Kidney (tissue), 14 donors: ENCODE measurements around the gene MFAP4. TPM values are rescaled to one million over a fixed set of nuclear protein-coding genes. Genes with fewer than 3 reads are reported as not detected.

Experiments
- DNase-seq, 5 donors: peaks; one replicate each; pipeline ENCODE4 v3.0.0-alpha.2; 2013 to 2020
- FAIRE-seq: peaks from 2 replicates; lab custom pipeline; 2012; peaks lifted over from hg19 to GRCh38; lab: Jason Lieb, UNC
- H3K27ac ChIP-seq, 2 donors: one replicate each; pipeline ENCODE4 v1.7.0; 2013; ENCODE audit warnings: low read depth in 2 of 2, low read length in 2 of 2, inconsistent platforms in 1 of 2
- H3K27me3 ChIP-seq: one replicate; pipeline ENCODE4 v1.7.1; 2013; ENCODE audit warnings: low read length, inconsistent platforms; ENCODE audit not compliant: control insufficient read depth, insufficient read depth
- H3K36me3 ChIP-seq, 3 donors: one replicate each; pipeline versions ENCODE4 v1.7.0 to v1.7.1; 2013; ENCODE audit warnings: low read length in 3 of 3, control low read depth in 1 of 3, inconsistent platforms in 1 of 3; ENCODE audit not compliant: insufficient read depth in 3 of 3, control insufficient read depth in 2 of 3
- H3K4me1 ChIP-seq, 3 donors: one replicate each; pipeline versions ENCODE4 v1.7.0 to v1.7.1; 2013; ENCODE audit warnings: low read length in 3 of 3, inconsistent platforms in 1 of 3, low read depth in 1 of 3; ENCODE audit not compliant: control insufficient read depth in 2 of 3, insufficient read depth in 2 of 3
- H3K4me3 ChIP-seq, 3 donors: one replicate each; pipeline versions ENCODE4 v1.7.0 to v1.8.1; 2013; ENCODE audit warnings: low read length in 3 of 3, control low read depth in 1 of 3, inconsistent platforms in 1 of 3
- H3K9ac ChIP-seq, 3 donors: one replicate each; pipeline versions ENCODE4 v1.7.0 to v1.7.1; 2013; ENCODE audit warnings: low read length in 3 of 3, control low read depth in 1 of 3, inconsistent platforms in 1 of 3
- H3K9me3 ChIP-seq, 3 donors: one replicate each; pipeline versions ENCODE4 v1.7.0 to v1.7.1; 2013; ENCODE audit warnings: low read length in 3 of 3, control low read depth in 1 of 3, inconsistent platforms in 1 of 3; ENCODE audit not compliant: control insufficient read depth in 2 of 3, insufficient read depth in 1 of 3
- CTCF ChIP-seq: IDR thresholded peaks from 3 replicates; pipeline ENCODE4 v1.5.1; 2012; ENCODE audit warnings: mild to moderate bottlenecking, moderate library complexity, borderline replicate concordance; ENCODE audit not compliant: insufficient read depth; ENCODE audit errors: extremely low read depth
- intact Hi-C: fragments of 100-400 bp; cut with DNase I; formaldehyde crosslinking; loops from one replicate; pipeline ENCODE4 v1.11.1; 2022
- microRNA-seq: library from miRNA; unstranded; fragments of <30 nt; microRNA quantifications from one replicate; pipeline ENCODE4 v1.2.0, GENCODE V29; 2020
- polyA plus RNA-seq: library from polyadenylated mRNA; stranded (reverse); fragments of 350-450 nt; fragmentation: Illumina TruSeq; extraction: RNeasy Lipid Tissue Mini Kit (QIAGEN cat#74804); gene quantifications from one replicate; pipeline ENCODE4 v1.2.3, GENCODE V29; 2014; ENCODE audit warnings: low read depth, low replicate concordance; ENCODE audit not compliant: insufficient read depth
- total RNA-seq: library from RNA; stranded (reverse); fragmentation: NEBNext Ultra II Directional; extraction: Animal tissue kit (Norgen Biotek cat#: 25700); gene quantifications from one replicate; pipeline ENCODE4 v1.2.1, GENCODE V29; 2021
- donor health status: control.
- donor health status: control.
- donor health status: control.
- donor health status: control.
- donor health status: control.
- donor health status: DM: yes; HTN: yes; CAD: no.
- donor health status: Normal renal cell carcinoma (clear cell type).

Gene MFAP4
- total and polyA plus RNA-seq, 2 donors from 2014 or later = 27.6 to 51.1 TPM

GRCh38 chr17:19335951-19336631, 50.9 kb downstream of the MFAP4 start:
- peaks cover 0 to 12% (median 6%) of the 10 kb centered on the region in 3 donors for H3K4me1 ChIP-seq

GRCh38 chr17:19334331-19334730, 52.7 kb downstream of the MFAP4 start:
- Histone ChIP-seq H3K9me3 (no peaks in the 10 kb centered on the region), H3K36me3 (peaks cover 0 to under 1% (median 0%) of the 10 kb centered on the region in 3 donors), H3K27ac (no peak overlapping the region), H3K4me1 (peaks cover 0 to 12% (median 6%) of the 10 kb centered on the region in 3 donors), H3K9ac (no peak overlapping the region), H3K27me3 (no peaks in the 10 kb centered on the region), H3K4me3 (no peak overlapping the region)
- FAIRE-seq (no peak), DNase-seq (peak in 1 of 5 donors; percentile 26)
- intact Hi-C loops = no loop called here
- TF ChIP-seq CTCF = no peak

More at GRCh38 chr17:19335951-19336631, 50.9 kb downstream of the MFAP4 start:
- DNase-seq (peak in 2 of 5 donors; percentile 9 to 39), FAIRE-seq (no peak)
- no peak overlapping the region for H3K27ac ChIP-seq
- H3K36me3 ChIP-seq = no peaks in the 10 kb centered on the region
- H3K9ac ChIP-seq = no peak overlapping the region
- no peak for TF ChIP-seq CTCF
- H3K4me3 ChIP-seq = no peak overlapping the region
- H3K9me3 ChIP-seq = no peaks in the 10 kb centered on the region
- intact Hi-C loops = no loop called here
- H3K27me3 ChIP-seq = no peaks in the 10 kb centered on the region

- intact Hi-C loops = no loop called here
- DNase-seq (peak in 1 of 5 donors; percentile 34), FAIRE-seq (no peak)
- H3K9ac ChIP-seq = no peak overlapping the region
- no peak for TF ChIP-seq CTCF
- H3K27me3 ChIP-seq = no peaks in the 10 kb centered on the region
- no peaks in the 10 kb centered on the region for H3K9me3 ChIP-seq
- no peak overlapping the region for H3K4me3 ChIP-seq
- peaks cover 0 to 4% (median 0%) of the 10 kb centered on the region in 3 donors for H3K36me3 ChIP-seq
- H3K4me1 ChIP-seq = peaks cover 0 to 12% (median 6%) of the 10 kb centered on the region in 3 donors
- H3K27ac ChIP-seq = no peak overlapping the region
Observed at GRCh38 chr17:19333736-19334290, 53.2 kb downstream of the MFAP4 start.

Small RNA genes within 50 kb of the gene (microRNA-seq; reads per million reads assigned to microRNA genes)
- gene MIR1180 = 161 reads per million, percentile 59 among the genes with 10 or more reads in this experiment

Other genes with a start within 250 kb of the MFAP4 start
- gene EPN2, start 149.8 kb downstream of the MFAP4 start, total RNA-seq = 45.4 TPM
- gene EPN2, start 149.8 kb downstream of the MFAP4 start, polyA plus RNA-seq = 18.0 TPM
- 32.1 TPM for gene B9D1, start 24.5 kb downstream of the MFAP4 start, total RNA-seq
- gene B9D1, start 24.5 kb downstream of the MFAP4 start, polyA plus RNA-seq = 67.5 TPM
- gene MAPK7, start 8.7 kb downstream of the MFAP4 start, total RNA-seq = 36.7 TPM
- gene MAPK7, start 8.7 kb downstream of the MFAP4 start, polyA plus RNA-seq = 7.1 TPM
- 7.3 TPM for gene RNF112, start 24.0 kb upstream of the MFAP4 start, total RNA-seq
- 0.99 TPM for gene RNF112, start 24.0 kb upstream of the MFAP4 start, polyA plus RNA-seq
- 26.0 TPM for gene SLC47A1, start 146.7 kb upstream of the MFAP4 start, total RNA-seq
- 94.8 TPM for gene SLC47A1, start 146.7 kb upstream of the MFAP4 start, polyA plus RNA-seq